GM12864 (cell line): ENCODE results near the gene PRIMA1.

Experiments
- DNase-seq: peaks from one replicate; pipeline ENCODE4 v3.0.0-alpha.2; 2011; ENCODE audit warnings: low read depth
- H3K4me3 ChIP-seq: 2 replicates; pipeline ENCODE4 v1.5.1; 2011; ENCODE audit warnings: mild to moderate bottlenecking, low read depth, low read length, control low read depth
- TF ChIP-seq, protein P1 (sequence below): IDR thresholded peaks from 2 replicates; pipeline ENCODE4 v1.5.1; 2011; ENCODE audit warnings: low read depth, mild to moderate bottlenecking, moderate library complexity, low read length, control low read depth, inconsistent platforms; ENCODE audit errors: missing control alignments

PRIMA1 gene

DNA sequence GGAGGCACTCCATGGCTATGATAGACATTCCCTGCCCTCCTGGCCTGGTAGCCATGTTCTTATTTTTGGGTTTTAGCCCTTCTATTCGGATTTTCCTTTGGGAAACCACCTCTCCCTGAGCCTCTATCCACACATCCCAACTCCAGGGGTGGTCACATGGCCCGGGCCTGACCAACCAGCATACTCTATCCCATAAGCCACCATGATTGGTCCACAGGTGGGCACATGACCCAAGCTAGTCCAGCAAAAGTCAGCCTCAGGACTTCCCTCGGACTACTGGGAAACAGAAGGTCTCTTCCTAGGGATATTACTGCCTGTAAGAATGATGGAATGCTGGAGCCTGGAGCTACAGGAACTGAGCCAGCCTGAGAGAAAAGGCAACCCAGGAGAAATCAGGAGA, 12.5 kb downstream of the PRIMA1 start:
- no peak overlapping the region for H3K4me3 ChIP-seq
- TF ChIP-seq, protein P1, sequence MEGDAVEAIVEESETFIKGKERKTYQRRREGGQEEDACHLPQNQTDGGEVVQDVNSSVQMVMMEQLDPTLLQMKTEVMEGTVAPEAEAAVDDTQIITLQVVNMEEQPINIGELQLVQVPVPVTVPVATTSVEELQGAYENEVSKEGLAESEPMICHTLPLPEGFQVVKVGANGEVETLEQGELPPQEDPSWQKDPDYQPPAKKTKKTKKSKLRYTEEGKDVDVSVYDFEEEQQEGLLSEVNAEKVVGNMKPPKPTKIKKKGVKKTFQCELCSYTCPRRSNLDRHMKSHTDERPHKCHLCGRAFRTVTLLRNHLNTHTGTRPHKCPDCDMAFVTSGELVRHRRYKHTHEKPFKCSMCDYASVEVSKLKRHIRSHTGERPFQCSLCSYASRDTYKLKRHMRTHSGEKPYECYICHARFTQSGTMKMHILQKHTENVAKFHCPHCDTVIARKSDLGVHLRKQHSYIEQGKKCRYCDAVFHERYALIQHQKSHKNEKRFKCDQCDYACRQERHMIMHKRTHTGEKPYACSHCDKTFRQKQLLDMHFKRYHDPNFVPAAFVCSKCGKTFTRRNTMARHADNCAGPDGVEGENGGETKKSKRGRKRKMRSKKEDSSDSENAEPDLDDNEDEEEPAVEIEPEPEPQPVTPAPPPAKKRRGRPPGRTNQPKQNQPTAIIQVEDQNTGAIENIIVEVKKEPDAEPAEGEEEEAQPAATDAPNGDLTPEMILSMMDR = no peak
- DNase-seq = no peak

DNA sequence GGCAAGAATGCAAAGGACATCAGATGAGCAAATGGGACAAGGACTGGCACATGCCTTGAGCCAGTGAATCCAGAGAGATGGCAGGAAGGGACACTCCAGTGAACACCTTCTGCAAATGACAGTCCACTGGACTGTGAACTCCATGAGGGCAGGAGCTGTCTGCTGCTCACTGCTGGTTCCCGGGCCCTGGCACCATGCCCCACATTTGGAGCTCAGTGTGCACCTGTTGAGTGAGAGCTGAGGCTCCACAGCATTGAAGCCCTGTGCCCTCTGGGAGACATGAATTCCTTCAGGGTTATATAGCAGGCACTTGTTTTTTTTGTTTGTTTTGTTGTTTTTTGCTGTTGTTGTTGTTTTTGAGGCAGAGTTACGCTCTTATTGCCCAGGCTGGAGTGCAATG, 13.1 kb downstream of the PRIMA1 start:
- H3K4me3 ChIP-seq = no peak overlapping the region

DNA sequence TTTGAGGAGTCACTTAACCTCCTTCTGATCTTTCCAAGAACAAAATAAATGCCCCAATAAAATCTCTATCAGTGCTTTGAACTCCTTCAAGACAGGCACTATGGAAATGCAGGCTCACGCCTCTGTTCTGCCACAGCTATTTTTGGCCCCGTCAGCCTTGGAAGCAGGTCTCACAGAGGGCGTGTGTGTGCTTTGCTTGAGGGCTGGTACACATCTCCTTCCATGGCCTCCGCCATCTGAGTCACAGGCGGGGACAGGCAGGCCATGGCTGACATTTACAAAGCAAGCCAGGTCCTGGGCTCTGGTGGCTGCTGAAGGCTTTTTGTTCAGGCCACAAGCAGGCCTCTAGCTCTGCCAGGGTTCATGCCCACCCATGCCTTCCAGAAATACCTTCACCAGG, 16.0 kb downstream of the PRIMA1 start:
- no peak for DNase-seq
- TF ChIP-seq, protein P1 = no peak
- H3K4me3 ChIP-seq = no peak overlapping the region

More for the DNA sequence above, 13.1 kb downstream of the PRIMA1 start:
- TF ChIP-seq, protein P1 = no peak
- no peak for DNase-seq

DNA sequence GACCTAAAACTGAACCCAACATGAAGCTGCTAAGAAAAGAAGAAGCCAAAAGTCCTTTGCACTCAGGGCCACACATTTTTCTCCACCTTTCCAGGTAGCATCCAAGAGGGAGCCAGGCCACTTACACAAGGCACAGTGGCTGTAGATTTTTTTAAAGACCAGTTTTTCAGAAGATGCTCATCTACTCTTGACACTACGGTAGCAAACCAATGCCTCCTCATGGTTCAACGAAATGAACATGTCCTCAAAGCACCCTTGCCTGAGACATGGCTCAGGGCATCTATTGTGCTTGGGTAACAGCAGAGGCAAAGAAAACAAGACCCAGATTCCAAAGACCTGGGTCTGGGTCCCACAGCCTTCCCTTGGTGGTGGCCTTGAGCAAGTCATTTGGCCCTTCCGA, 22.3 kb downstream of the PRIMA1 start:
- TF ChIP-seq, protein P1 = no peak
- H3K4me3 ChIP-seq = no peak overlapping the region
- DNase-seq = no peak

DNA sequence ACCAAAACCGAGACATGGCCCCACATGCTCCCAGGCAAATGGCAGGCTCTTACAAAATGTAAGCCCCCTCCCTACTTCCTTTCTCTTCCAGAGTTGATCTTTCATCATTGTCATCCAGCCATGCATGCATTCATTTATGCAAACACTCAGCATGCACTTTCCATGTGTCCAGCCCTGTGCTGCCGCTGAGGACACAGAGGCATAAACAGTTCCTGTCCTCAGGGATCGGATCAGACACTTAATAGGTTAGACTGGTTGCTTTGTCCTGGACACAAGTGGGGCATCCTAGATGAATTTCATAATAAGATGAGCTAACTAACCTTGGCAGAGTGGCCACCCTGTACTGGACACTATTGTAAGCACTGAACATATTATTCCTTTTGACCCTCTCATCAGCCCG, 23.1 kb downstream of the PRIMA1 start:
- TF ChIP-seq, protein P1 = no peak
- no peak overlapping the region for H3K4me3 ChIP-seq
- DNase-seq = no peak

DNA sequence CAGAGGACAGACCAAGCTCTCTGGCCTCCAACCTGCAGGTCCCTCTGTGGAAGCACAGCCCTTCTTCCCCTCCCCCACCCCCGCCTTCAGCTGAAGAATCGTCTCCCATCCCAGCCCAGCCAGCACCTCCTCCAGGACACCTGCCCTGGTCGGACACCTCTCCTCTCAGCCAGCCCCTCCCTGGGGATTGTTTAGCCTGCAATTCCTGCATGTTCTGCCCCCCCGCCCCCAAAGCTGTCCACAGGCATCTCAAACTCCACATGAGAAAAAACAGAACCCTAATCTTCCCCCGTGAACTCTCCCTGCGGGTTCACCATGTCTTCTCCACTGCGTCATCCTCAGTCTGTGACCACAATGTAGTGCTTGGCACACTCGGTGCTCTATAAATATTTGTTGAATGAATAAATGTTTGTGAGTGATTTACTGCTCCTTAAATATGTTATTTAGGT, 24.1 kb downstream of the PRIMA1 start:
- no peak for DNase-seq
- H3K4me3 ChIP-seq = no peak overlapping the region
- TF ChIP-seq, protein P1 = no peak

DNA sequence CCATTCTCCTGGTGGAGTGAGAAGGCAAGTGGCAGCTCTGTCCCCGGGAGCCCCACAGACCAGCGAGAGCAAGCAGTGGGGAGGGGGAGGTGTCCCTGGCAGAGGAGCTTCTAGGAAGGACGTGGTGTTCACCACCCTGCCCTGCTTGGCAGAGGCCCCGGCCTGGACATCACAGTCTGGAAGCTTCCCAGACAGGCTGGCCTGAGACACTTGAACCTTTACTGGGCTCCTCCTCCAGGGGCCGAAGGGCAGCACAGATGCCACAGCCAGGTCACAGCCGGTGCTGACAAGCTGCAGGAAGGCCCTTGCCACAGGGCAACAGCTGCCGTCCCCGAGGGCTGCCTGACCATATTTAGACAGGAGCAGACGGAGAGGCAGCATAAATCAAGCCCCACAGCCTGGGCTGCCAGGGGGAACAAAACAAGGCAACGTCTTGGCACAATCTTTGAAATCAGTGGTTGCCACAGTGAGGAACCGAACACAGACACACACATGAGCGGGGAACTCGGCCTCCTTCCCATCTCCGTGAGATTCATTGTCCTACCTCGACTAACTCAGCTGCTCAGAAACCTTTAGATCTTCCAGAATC, 28.5 kb downstream of the PRIMA1 start:
- no peak overlapping the region for H3K4me3 ChIP-seq
- no peak for DNase-seq

More for the DNA sequence above, 28.5 kb downstream of the PRIMA1 start:
- TF ChIP-seq, protein P1 = no peak
